Measurements from ENCODE around the gene RGL1. TPM values are rescaled to one million over a fixed set of nuclear protein-coding genes. Genes with fewer than 3 reads are reported as not detected.

The RGL1 gene
- total RNA-seq, 1 donor from 2014 or later = 15.0 TPM

DNA sequence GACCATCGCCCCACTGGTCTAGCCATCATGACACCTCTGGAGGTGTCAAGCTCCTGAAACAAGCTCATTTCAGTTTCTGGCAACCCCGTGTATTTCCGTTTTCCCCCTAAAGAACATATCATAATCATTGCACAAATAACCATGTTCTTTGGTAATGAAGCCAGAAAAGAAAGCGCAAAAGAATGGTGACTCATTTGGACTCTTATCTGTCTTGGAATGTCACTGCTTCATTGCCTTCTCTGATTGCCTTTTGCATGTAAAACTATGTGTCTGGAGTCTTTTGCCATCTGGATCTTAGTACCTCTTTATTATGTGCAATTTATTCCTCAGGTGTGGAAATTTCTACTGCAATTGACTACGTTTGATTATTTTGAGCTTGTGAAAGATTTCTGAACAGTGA is 122.1 kb downstream of the RGL1 start:
- Mint-ChIP-seq H3K4me3 (no peak overlapping the region), H3K4me1 (peaks cover 11% of the 10 kb centered on the region), H3K27ac (no peak overlapping the region), H3K36me3 (peaks cover 39% of the 10 kb centered on the region), H3K9me3 (no peaks in the 10 kb centered on the region), H3K27me3 (ENCODE audit: insufficient read depth, low read depth) (peaks cover 4% of the 10 kb centered on the region)
- Histone ChIP-seq H3K4me2 (no peak overlapping the region), H3K4me1 (no peaks in the 10 kb centered on the region), H4K20me1 (ENCODE audit: low read depth) (no peaks in the 10 kb centered on the region), H2AFZ (replicated peaks) (no peak overlapping the region), H3K79me2 (ENCODE audit: low read depth) (no peaks in the 10 kb centered on the region), H3K4me3 (no peak overlapping the region), H3K9me3 (ENCODE audit: low read depth) (no peaks in the 10 kb centered on the region), H3K36me3 (no peaks in the 10 kb centered on the region), H3K9ac (no peak overlapping the region), H3K27me3 (no peaks in the 10 kb centered on the region), H3K27ac (no peak overlapping the region), H3F3A (ENCODE audit: low read depth) (no peaks in the 10 kb centered on the region)
- TF ChIP-seq EZH2phosphoT487 (IDR thresholded peaks at IDR 0.05) (no peak), EZH2 (IDR thresholded peaks at IDR 0.05) (no peak)
- TF ChIP-seq, protein P1, sequence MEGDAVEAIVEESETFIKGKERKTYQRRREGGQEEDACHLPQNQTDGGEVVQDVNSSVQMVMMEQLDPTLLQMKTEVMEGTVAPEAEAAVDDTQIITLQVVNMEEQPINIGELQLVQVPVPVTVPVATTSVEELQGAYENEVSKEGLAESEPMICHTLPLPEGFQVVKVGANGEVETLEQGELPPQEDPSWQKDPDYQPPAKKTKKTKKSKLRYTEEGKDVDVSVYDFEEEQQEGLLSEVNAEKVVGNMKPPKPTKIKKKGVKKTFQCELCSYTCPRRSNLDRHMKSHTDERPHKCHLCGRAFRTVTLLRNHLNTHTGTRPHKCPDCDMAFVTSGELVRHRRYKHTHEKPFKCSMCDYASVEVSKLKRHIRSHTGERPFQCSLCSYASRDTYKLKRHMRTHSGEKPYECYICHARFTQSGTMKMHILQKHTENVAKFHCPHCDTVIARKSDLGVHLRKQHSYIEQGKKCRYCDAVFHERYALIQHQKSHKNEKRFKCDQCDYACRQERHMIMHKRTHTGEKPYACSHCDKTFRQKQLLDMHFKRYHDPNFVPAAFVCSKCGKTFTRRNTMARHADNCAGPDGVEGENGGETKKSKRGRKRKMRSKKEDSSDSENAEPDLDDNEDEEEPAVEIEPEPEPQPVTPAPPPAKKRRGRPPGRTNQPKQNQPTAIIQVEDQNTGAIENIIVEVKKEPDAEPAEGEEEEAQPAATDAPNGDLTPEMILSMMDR (IDR thresholded peaks at IDR 0.05) = no peak
- no peak for DNase-seq (ENCODE audit: low spot score)

DNA sequence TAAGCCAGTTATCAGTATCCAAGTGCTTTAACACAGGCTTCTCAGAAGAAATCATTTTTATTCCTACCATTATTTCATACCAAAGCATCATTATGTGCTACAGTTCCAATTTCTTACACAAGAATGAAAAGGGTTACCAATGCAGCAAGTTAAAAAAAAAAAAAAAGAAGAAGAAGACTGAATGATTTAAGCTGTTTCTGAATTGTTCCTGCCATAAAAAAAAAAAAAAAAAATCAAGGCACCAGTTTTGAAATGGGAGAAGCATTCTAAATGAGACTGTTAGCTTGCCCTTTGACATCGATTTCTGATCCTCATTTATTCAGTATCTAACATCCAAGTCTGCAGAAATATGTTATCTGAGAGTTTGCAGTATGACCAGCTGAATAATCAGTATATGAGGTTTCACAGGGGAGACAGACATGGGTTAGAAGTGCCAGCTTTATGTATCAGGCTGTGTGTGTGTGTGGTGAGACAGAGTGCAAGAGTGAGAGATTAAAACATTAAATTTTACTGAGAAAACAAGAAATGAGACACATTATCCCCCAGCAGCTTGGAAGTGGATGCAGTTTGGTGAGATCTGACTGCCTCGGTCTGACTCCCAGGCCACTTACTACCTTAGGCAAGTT is 126.8 kb downstream of the RGL1 start:
- peaks cover 15% of the 10 kb centered on the region for H3K36me3 Mint-ChIP-seq
- Histone ChIP-seq H2AFZ (replicated peaks) (no peak overlapping the region), H3K79me2 (ENCODE audit: low read depth) (no peaks in the 10 kb centered on the region), H3F3A (ENCODE audit: low read depth) (no peaks in the 10 kb centered on the region), H3K9ac (no peak overlapping the region), H3K4me2 (no peak overlapping the region), H3K27ac (no peak overlapping the region), H3K4me3 (no peak overlapping the region), H4K20me1 (ENCODE audit: low read depth) (no peaks in the 10 kb centered on the region), H3K9me3 (ENCODE audit: low read depth) (no peaks in the 10 kb centered on the region), H3K4me1 (peaks cover 15% of the 10 kb centered on the region), H3K27me3 (no peaks in the 10 kb centered on the region), H3K36me3 (no peaks in the 10 kb centered on the region)
- TF ChIP-seq EZH2phosphoT487 (IDR thresholded peaks at IDR 0.05) (no peak), EZH2 (IDR thresholded peaks at IDR 0.05) (no peak)
- TF ChIP-seq, protein P1 (IDR thresholded peaks at IDR 0.05) = no peak
- peak overlapping the region; percentile 6 for H3K27ac Mint-ChIP-seq
- no peak overlapping the region for H3K4me3 Mint-ChIP-seq
- H3K27me3 Mint-ChIP-seq (ENCODE audit: insufficient read depth, low read depth) = peaks cover 5% of the 10 kb centered on the region
- DNase-seq (ENCODE audit: low spot score) = no peak
- no peaks in the 10 kb centered on the region for H3K9me3 Mint-ChIP-seq
- peaks cover 41% of the 10 kb centered on the region for H3K4me1 Mint-ChIP-seq

- Histone ChIP-seq H3F3A (ENCODE audit: low read depth) (no peaks in the 10 kb centered on the region), H3K27me3 (no peaks in the 10 kb centered on the region), H3K36me3 (no peaks in the 10 kb centered on the region), H3K9ac (no peak overlapping the region), H4K20me1 (ENCODE audit: low read depth) (no peaks in the 10 kb centered on the region), H3K4me1 (peaks cover 17% of the 10 kb centered on the region), H3K27ac (no peak overlapping the region), H3K4me3 (no peak overlapping the region), H3K9me3 (ENCODE audit: low read depth) (no peaks in the 10 kb centered on the region), H2AFZ (replicated peaks) (no peak overlapping the region), H3K79me2 (ENCODE audit: low read depth) (no peaks in the 10 kb centered on the region), H3K4me2 (no peak overlapping the region)
- Mint-ChIP-seq H3K4me3 (no peak overlapping the region), H3K27ac (no peak overlapping the region), H3K27me3 (ENCODE audit: insufficient read depth, low read depth) (peaks cover 8% of the 10 kb centered on the region), H3K9me3 (no peaks in the 10 kb centered on the region), H3K36me3 (peaks cover 18% of the 10 kb centered on the region), H3K4me1 (peaks cover 41% of the 10 kb centered on the region)
- no peak for DNase-seq (ENCODE audit: low spot score)
- TF ChIP-seq EZH2phosphoT487 (IDR thresholded peaks at IDR 0.05) = no peak
- no peak for TF ChIP-seq EZH2 (IDR thresholded peaks at IDR 0.05)
- TF ChIP-seq, protein P1 (IDR thresholded peaks at IDR 0.05) = no peak
Measured at GRCh38 chr1:183932412-183932811, 127.5 kb downstream of the RGL1 start.
